Pancreas (tissue), 10 donors: Measurements from ENCODE around the gene CHCT1. TPM values are rescaled to one million over a fixed set of nuclear protein-coding genes. Genes with fewer than 3 reads are reported as not detected.
A peak's percentile ranks its signal among the peaks of the same experiment; 100 is the strongest.

Experiments used
- ATAC-seq, 4 donors: fragments of 200-7000 bp; cut with Tn5 transposase; one replicate each; pipeline versions ENCODE4 v1.8.0 to v1.9.1; 2020; ENCODE audit warnings: mild to moderate bottlenecking in 4 of 4, moderate library complexity in 4 of 4
- DNase-seq, 6 donors: peaks; one replicate each; pipeline ENCODE4 v3.0.0-alpha.2; 2020
- FAIRE-seq: peaks from 2 replicates; lab custom pipeline; 2012; peaks lifted over from hg19 to GRCh38; lab: Jason Lieb, UNC
- H3K27ac ChIP-seq, 4 donors: fragments of 200-600 bp; sonication (generic); 1 replicate in 3 of 4; 2 replicates in 1 of 4; pipeline versions ENCODE4 v1.5.0 to v1.8.0; 2020
- H3K27me3 ChIP-seq, 4 donors: fragments of 200-600 bp; one replicate each; pipeline ENCODE4 v1.8.0; 2021
- H3K36me3 ChIP-seq, 3 donors: fragments of 200-600 bp; sonication (generic) in 1 of 3; one replicate each; pipeline versions ENCODE4 v1.5.0 to v1.8.0; 2020 to 2021
- H3K4me1 ChIP-seq, 3 donors: fragments of 200-600 bp; one replicate each; pipeline ENCODE4 v1.8.0; 2021
- H3K4me3 ChIP-seq, 4 donors: fragments of 200-600 bp; sonication (generic) in 2 of 4; one replicate each; pipeline versions ENCODE4 v1.5.0 to v1.8.0; 2020 to 2021
- H3K9me3 ChIP-seq, 4 donors: fragments of 200-600 bp; one replicate each; pipeline ENCODE4 v1.8.0; 2021
- CTCF ChIP-seq, 4 donors: fragments of 200-600 bp; sonication (generic) in 3 of 4; IDR thresholded peaks; one replicate each; pipeline versions ENCODE4 v1.5.0 to v1.8.0; 2021; ENCODE audit warnings: antibody characterized with exemption in 4 of 4
- WGBS, 2 donors: extraction: QIAGEN DNeasy Blood & Tissue Kit; methylation state at CpG; one replicate each; pipeline ENCODE4 v1.1.7; 2013; 5-methylcytosine and 5-hydroxymethylcytosine counted together
- intact Hi-C, 3 donors: fragments of 100-400 bp; cut with DNase I; formaldehyde crosslinking; loops; one replicate each; pipeline versions ENCODE4 v1.11.1 to v1.14.2; 2022
- polyA plus RNA-seq, 2 donors: library from polyadenylated mRNA; stranded (reverse); fragments of 200-250 nt; gene quantifications; one replicate each; pipeline ENCODE4 v1.2.3, GENCODE V29; 2013
- total RNA-seq, 6 donors: library from RNA; stranded (reverse); fragmentation: NEBNext Ultra II Directional in 4 of 6; extraction: Animal tissue kit (Norgen Biotek cat#: 25700) in 4 of 6; gene quantifications; one replicate each; pipeline versions ENCODE4 v1.2.1 to v1.2.4, GENCODE V29; 2021 to 2023
- donor health status: healthy with polysubstance abuse.
- donor health status: DM: no; HTN: no; CAD: no; lungs with moderate emphysema.
- donor health status: DM: no; HTN: no; CAD: no.
- donor health status: control.
- donor health status: control.
- donor health status: Bipolar disorder and iron deficiency.
- donor health status: DM: yes; HTN: yes; CAD: no.
- donor health status: DM: no; HTN: no; CAD: no.
- donor health status: DM: no; HTN: no; CAD: no.
- donor health status: DM: yes; HTN: yes; CAD: no.

Gene CHCT1
- total and polyA plus RNA-seq, 8 donors: 0.14 TPM; not detected in 7

- H3K4me3 ChIP-seq: no peak overlapping the region
- H3K36me3 ChIP-seq: peaks cover 0 to 11% (median 10%) of the 10 kb centered on the region in 3 donors
- no peak overlapping the region for H3K27ac ChIP-seq
- ATAC-seq (peak in 1 of 4 donors; percentile 60), FAIRE-seq (no peak), DNase-seq (no peak)
- TF ChIP-seq CTCF (IDR thresholded peaks at IDR 0.05): no peak
- H3K27me3 ChIP-seq: no peaks in the 10 kb centered on the region
- WGBS, 2 donors: 66 to 68% methylated on average over 6 of the region's 6 CpGs
- H3K9me3 ChIP-seq: no peaks in the 10 kb centered on the region
- intact Hi-C loops: no loop called here
- no peaks in the 10 kb centered on the region for H3K4me1 ChIP-seq
Measured at GRCh38 chr17:60443713-60444112, 21.4 kb downstream of the CHCT1 start.

DNA sequence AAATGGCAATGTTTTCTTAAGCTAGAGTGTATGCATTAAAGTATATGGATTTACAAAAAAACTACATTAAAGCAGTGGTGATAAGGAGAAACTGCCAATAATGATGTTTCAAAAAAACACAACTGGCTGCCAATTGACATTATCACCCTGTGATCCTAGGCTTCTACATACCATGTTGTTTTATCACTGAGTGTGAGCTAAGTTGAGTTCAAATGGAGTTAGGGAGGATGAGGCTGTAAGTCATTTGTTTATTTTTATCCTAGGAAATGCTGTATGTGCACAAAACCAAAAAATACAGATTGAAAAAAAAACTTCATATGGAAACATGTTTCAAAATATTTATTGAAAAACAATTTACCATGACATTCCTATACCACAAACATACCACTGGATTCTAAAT, 22.9 kb downstream of the CHCT1 start:
- H3K4me1 ChIP-seq: no peaks in the 10 kb centered on the region
- no peaks in the 10 kb centered on the region for H3K27me3 ChIP-seq
- FAIRE-seq (no peak), ATAC-seq (no peak), DNase-seq (no peak)
- TF ChIP-seq CTCF (IDR thresholded peaks at IDR 0.05): no peak
- intact Hi-C loops: no loop called here
- peaks cover 0 to 16% (median 11%) of the 10 kb centered on the region in 3 donors for H3K36me3 ChIP-seq
- H3K27ac ChIP-seq: no peak overlapping the region
- H3K4me3 ChIP-seq: no peak overlapping the region
- H3K9me3 ChIP-seq: no peaks in the 10 kb centered on the region

DNA sequence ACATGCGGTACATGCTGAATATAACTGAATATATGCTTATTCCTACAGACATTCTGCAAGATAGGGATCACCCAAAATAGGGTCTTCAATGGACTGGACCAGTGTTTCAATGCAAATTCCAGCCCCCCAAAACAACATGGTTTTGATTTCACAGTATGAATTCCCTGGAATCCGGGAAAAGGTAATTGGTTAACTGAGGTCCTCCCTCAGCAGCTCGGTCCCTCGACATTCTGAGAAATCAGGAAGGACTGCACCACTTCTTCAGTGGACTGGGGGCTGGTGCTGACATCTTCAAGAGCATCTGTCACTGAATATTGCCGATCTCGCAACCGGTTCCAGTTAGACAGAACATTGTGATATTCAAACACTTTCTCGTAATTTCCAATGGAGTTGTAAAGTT, 25.1 kb downstream of the CHCT1 start:
- FAIRE-seq (no peak), ATAC-seq (no peak), DNase-seq (no peak)
- no peak for TF ChIP-seq CTCF (IDR thresholded peaks at IDR 0.05)
- Histone ChIP-seq H3K27me3 (no peaks in the 10 kb centered on the region), H3K36me3 (peaks cover 0 to 31% (median 13%) of the 10 kb centered on the region in 3 donors), H3K4me1 (no peaks in the 10 kb centered on the region), H3K9me3 (no peaks in the 10 kb centered on the region), H3K27ac (no peak overlapping the region), H3K4me3 (no peak overlapping the region)
- intact Hi-C loops: no loop called here
- 91 to 96% methylated on average over 8 of the region's 8 CpGs for WGBS, 2 donors

DNA sequence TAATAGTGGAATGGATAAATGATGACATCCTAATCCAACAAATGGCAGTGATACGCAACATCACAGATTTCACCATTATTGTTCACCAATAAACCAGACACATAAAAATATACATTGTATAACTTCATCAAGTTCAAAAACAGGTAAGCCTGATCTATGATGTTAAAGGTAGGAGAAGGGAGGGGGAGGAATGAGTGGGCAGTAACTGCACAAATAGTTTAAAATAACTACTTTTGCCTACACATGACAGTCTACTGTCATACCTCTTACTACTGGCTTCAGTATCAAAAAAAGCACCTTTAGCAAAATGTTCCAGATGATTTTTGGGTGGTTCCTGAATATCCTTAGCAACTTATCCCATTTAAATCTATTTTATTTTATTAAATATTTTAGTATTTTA, 28.8 kb downstream of the CHCT1 start:
- intact Hi-C loops: no loop called here

More for the DNA sequence above, 28.8 kb downstream of the CHCT1 start:
- ATAC-seq (no peak), DNase-seq (no peak), FAIRE-seq (no peak)
- 98 to 100% methylated on average over 1 of the region's 1 CpG for WGBS, 2 donors
- TF ChIP-seq CTCF (IDR thresholded peaks at IDR 0.05): no peak
- Histone ChIP-seq H3K36me3 (peaks cover 3 to 58% (median 23%) of the 10 kb centered on the region in 3 donors), H3K9me3 (no peaks in the 10 kb centered on the region), H3K27ac (no peak overlapping the region), H3K4me3 (no peak overlapping the region), H3K4me1 (no peaks in the 10 kb centered on the region), H3K27me3 (no peaks in the 10 kb centered on the region)
